Measurements from ENCODE around the gene OGG1.

The OGG1 gene

DNA sequence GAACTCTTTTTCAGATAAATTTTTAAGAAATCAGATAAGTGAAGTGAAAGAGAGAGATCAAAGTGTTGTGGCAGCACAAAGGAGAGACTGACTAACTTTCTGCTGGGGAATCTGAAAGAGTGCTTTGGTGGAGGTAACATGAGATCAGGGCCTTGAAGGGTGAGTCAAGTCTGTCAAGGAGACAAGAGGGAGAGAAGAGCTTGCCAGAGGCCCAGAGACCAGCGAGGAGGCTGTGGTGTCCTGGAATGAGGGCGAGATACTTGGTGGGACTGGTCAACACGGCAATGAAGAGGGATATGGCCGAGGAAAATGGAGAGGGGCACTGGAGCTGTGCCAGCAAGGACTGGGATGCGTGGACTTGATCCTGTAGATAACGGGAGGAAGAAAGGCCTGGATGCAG lies 38.0 kb downstream of the OGG1 start:
- Histone ChIP-seq H3K9ac (ENCODE audit: low read length) (no peak overlapping the region), H3K27me3 (replicated peaks; ENCODE audit: control insufficient read depth, insufficient read depth, low read length) (no peaks in the 10 kb centered on the region), H3K4me3 (ENCODE audit: low read length) (no peak overlapping the region), H3K4me1 (ENCODE audit: control insufficient read depth, insufficient read depth, low read length) (peaks cover 18% of the 10 kb centered on the region), H3K36me3 (ENCODE audit: control insufficient read depth, insufficient read depth, low read length, severe bottlenecking) (peaks cover 38% of the 10 kb centered on the region), H3K9me3 (ENCODE audit: control insufficient read depth, low read length) (no peaks in the 10 kb centered on the region)
- DNase-seq (ENCODE audit: low read depth) = no peak

DNA sequence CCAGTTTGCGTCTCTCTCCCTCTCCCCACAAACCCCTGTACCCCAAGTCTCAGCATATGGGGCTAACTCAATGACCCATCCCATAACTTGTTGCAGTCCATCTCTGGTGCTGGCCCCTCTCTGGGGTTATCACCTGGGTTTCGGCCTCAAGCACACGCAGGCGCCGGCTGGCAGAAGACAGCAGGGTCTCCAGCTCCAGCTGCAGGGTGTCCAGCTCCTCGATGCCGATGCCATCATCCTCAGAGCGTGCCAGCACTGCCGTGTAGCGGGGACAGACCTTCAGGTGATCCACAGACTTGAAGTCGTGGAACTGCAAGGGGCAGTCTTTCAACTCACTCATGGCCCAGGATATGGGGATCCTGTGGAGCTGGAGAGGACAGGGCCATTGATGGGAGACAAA lies 41.4 kb downstream of the OGG1 start:
- DNase-seq (ENCODE audit: low read depth) = no peak
- Histone ChIP-seq H3K9ac (ENCODE audit: low read length) (peak overlapping the region; percentile 99), H3K36me3 (ENCODE audit: control insufficient read depth, insufficient read depth, low read length, severe bottlenecking) (peaks cover 32% of the 10 kb centered on the region), H3K9me3 (ENCODE audit: control insufficient read depth, low read length) (no peaks in the 10 kb centered on the region), H3K27me3 (replicated peaks; ENCODE audit: control insufficient read depth, insufficient read depth, low read length) (no peaks in the 10 kb centered on the region), H3K4me1 (ENCODE audit: control insufficient read depth, insufficient read depth, low read length) (peaks cover 14% of the 10 kb centered on the region), H3K4me3 (ENCODE audit: low read length) (no peak overlapping the region)

DNA sequence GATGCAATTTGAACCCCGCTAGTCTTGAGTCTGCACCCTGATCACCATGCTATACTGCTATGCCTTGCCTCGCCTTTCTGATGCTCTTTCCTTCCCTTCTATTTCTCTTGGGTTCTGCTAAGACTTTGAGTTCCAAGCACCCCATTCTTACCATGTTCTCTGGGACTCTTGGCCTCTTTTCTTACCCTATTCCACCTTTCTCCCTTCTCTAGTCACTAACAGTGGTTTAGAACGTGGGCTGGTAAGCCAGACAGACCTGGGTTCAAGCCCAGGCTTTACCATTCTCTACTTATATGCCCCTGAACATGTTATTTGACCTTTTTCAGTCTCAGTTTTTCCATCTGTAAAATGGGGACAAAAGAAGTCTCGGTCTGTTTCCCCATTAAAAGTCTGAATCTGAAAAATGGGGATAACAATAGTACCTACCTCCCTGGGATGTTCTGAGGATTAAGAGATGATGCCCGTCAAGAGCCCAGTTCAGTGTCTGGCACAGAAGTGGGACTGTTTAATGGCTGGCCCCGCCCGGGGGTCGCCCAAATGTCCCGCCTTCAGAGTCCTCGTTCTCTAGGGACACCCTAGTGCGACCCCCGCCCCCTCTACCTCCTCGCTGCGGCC lies 42.1 kb downstream of the OGG1 start:
- Histone ChIP-seq H3K4me1 (ENCODE audit: control insufficient read depth, insufficient read depth, low read length) (peaks cover 14% of the 10 kb centered on the region), H3K27me3 (replicated peaks; ENCODE audit: control insufficient read depth, insufficient read depth, low read length) (no peaks in the 10 kb centered on the region), H3K9ac (ENCODE audit: low read length) (peak overlapping the region; percentile 99), H3K9me3 (ENCODE audit: control insufficient read depth, low read length) (no peaks in the 10 kb centered on the region), H3K4me3 (ENCODE audit: low read length) (peak overlapping the region; percentile 96), H3K36me3 (ENCODE audit: control insufficient read depth, insufficient read depth, low read length, severe bottlenecking) (peaks cover 25% of the 10 kb centered on the region)
- DNase-seq (ENCODE audit: low read depth) = no peak

DNA sequence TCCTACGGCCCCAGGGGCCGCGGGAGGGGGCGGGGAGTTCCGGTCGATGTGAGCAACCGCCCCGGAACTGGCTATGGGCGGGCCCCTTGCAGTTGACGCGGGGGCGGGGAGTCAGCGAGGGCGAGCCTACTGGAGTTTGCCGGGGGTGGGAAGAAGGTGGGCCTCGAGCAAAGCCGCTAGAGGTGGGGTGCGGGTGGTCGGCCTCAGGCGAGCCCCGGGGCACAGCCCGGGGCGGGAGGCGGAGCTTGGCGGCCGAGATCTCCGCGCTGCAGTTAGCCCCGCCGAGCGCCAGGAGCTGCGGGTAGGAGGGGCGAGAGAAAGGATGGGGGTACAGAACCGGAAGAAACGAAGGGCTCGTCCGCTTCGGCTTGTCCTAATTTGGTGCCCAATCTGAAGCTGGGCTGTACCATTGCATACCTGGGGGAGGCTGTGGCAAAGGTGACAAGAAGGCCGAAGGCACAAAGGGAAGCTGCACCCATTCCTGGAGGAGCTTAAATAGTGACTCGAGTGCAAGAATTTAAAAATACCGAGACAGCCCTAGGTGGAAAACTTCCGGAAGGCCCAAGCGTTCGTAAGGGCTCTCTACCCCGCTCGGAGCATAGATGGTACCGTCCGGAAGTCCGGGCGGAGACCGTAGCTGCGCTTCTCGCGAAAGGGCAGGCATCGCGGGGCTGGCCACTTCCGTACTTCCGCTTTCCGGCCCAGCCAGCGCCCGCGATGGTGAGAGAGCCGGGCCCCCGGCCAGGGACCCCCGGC lies 42.8 kb downstream of the OGG1 start, which contains the start of the genes ARPC4 and TADA3:
Gene ARPC4 (plus strand): TSS at position 678 of the 756 bp plus-strand sequence. CDS start 40 bp downstream, at position 718.
Gene TADA3 (minus strand): TSS at position 69 of the 756 bp plus-strand sequence. CDS start 1,007 bp downstream, outside the sequence.
- peak; percentile 97 for DNase-seq (ENCODE audit: low read depth)
- no peaks in the 10 kb centered on the region for H3K9me3 ChIP-seq (ENCODE audit: control insufficient read depth, low read length)
- H3K27me3 ChIP-seq (replicated peaks; ENCODE audit: control insufficient read depth, insufficient read depth, low read length) = no peaks in the 10 kb centered on the region
- H3K36me3 ChIP-seq (ENCODE audit: control insufficient read depth, insufficient read depth, low read length, severe bottlenecking) = peaks cover 28% of the 10 kb centered on the region
- peak within 1 kb of the TSS; percentile 96 for H3K4me3 ChIP-seq (ENCODE audit: low read length)
- peak within 1 kb of the TSS; percentile 99 for H3K9ac ChIP-seq (ENCODE audit: low read length)
- peaks cover 14% of the 10 kb centered on the region for H3K4me1 ChIP-seq (ENCODE audit: control insufficient read depth, insufficient read depth, low read length)

DNA sequence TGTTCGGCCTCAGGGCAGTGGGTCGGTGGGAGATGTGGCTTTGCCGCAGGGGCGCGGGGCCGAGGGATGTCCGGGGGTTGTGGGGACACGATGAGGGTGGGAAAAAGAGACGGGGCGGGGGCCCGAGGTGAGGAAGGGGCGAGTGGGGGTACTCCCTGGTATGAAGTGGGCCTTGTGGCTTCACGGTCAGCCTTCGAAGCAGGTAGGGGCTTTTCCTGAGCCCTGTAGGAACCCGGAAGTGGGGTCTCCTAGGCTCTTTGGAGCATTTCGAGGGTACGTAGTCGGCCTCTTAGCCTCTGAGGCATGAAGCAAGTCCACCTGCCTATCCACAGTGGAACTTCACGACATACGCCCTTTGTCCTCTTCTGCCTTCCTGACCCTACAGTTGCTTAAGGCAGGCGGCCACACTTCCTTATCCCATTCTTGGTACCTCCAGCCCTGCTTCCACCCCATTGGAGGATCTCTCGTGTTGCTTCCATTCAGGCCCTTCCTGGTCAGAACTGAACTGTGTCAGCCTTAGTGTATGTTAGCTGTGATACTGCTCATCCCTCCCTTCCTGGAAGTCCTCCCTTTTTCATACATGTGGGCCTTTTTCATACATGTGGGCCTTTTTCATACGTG lies 43.5 kb downstream of the OGG1 start:
- peaks cover 14% of the 10 kb centered on the region for H3K4me1 ChIP-seq (ENCODE audit: control insufficient read depth, insufficient read depth, low read length)
- H3K4me3 ChIP-seq (ENCODE audit: low read length) = peak overlapping the region; percentile 96
- DNase-seq (ENCODE audit: low read depth) = peak; percentile 73
- H3K9me3 ChIP-seq (ENCODE audit: control insufficient read depth, low read length) = no peaks in the 10 kb centered on the region
- no peaks in the 10 kb centered on the region for H3K27me3 ChIP-seq (replicated peaks; ENCODE audit: control insufficient read depth, insufficient read depth, low read length)
- peaks cover 31% of the 10 kb centered on the region for H3K36me3 ChIP-seq (ENCODE audit: control insufficient read depth, insufficient read depth, low read length, severe bottlenecking)
- H3K9ac ChIP-seq (ENCODE audit: low read length) = peak overlapping the region; percentile 99

DNA sequence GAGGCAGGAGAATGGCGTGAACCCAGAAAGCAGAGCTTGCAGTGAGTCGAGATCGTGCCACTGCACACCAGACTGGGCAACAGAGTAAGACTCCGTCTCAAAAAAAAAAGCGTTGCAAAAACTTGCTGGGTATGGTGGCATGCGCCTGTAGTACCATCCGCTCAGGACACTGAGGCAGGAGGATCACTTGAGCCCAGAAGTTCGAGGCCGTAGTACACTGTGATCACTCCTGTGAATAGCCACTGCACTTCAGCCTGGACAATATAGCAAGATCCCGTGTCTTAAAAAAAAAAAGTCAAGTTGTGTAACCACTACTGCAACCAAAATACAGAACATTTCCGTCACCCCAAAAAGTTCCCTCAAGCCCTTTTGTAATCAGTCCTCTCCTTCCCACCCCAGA lies 44.6 kb downstream of the OGG1 start:
- no peaks in the 10 kb centered on the region for H3K9me3 ChIP-seq (ENCODE audit: control insufficient read depth, low read length)
- no peak overlapping the region for H3K9ac ChIP-seq (ENCODE audit: low read length)
- H3K4me3 ChIP-seq (ENCODE audit: low read length) = peak overlapping the region; percentile 96
- peaks cover 37% of the 10 kb centered on the region for H3K36me3 ChIP-seq (ENCODE audit: control insufficient read depth, insufficient read depth, low read length, severe bottlenecking)
- H3K4me1 ChIP-seq (ENCODE audit: control insufficient read depth, insufficient read depth, low read length) = peaks cover 14% of the 10 kb centered on the region
- no peak for DNase-seq (ENCODE audit: low read depth)
- H3K27me3 ChIP-seq (replicated peaks; ENCODE audit: control insufficient read depth, insufficient read depth, low read length) = no peaks in the 10 kb centered on the region

DNA sequence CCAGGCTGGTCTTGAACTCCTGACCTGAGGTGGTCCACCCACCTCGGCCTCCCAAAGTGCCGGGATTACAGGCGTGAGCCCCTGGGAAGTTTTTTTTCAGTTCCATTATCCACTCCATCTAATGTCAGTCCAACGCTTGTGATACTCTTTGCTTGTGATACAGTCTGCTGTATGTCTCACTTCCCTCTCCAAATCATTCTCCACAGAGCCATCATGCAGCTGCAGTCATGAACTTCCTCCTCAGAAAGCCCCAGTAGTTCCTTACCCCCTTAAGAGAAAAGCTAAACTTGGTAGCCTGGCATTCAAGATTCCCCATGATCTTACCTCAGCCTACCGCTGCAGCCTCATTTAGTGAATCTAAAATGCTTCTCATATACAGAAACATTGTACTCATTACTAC lies 45.5 kb downstream of the OGG1 start:
- no peaks in the 10 kb centered on the region for H3K9me3 ChIP-seq (ENCODE audit: control insufficient read depth, low read length)
- H3K36me3 ChIP-seq (ENCODE audit: control insufficient read depth, insufficient read depth, low read length, severe bottlenecking) = peaks cover 37% of the 10 kb centered on the region
- no peak overlapping the region for H3K9ac ChIP-seq (ENCODE audit: low read length)
- no peak for DNase-seq (ENCODE audit: low read depth)
- no peaks in the 10 kb centered on the region for H3K27me3 ChIP-seq (replicated peaks; ENCODE audit: control insufficient read depth, insufficient read depth, low read length)
- H3K4me3 ChIP-seq (ENCODE audit: low read length) = no peak overlapping the region
- peaks cover 14% of the 10 kb centered on the region for H3K4me1 ChIP-seq (ENCODE audit: control insufficient read depth, insufficient read depth, low read length)

DNA sequence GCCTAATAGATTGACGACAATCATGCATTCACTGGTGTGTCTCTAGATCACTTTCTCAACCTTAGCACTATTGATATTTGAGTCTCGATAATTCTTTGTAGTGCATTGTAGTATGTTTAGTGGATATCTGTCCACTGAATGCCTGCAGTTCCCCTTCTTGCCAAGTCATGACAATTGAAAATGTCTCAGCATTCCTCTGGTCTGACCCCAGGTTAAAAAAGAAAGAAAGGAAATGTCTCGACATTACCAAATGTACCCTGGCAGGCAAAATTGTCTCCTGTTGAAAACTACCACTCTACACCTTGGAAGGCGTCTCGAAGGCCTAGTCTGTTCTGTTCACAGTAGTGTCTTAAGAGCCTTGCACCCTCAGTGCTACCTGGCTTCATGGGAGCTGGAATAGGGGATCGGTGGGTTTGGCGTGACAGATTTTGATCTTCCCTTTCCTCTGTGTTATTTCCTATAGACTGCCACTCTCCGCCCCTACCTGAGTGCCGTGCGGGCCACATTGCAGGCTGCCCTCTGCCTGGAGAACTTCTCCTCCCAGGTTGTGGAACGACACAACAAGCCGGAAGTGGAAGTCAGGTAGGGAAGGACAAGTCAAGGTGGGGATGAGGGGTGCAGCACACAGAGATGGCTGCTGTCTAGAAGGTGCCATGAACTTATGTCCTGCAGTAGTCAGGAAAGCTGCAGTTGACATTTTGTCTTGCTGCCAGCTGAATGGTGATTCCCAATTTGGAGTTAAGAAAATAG lies 47.6 kb downstream of the OGG1 start:
- Histone ChIP-seq H3K27me3 (replicated peaks; ENCODE audit: control insufficient read depth, insufficient read depth, low read length) (no peaks in the 10 kb centered on the region), H3K4me3 (ENCODE audit: low read length) (no peak overlapping the region), H3K9me3 (ENCODE audit: control insufficient read depth, low read length) (no peaks in the 10 kb centered on the region), H3K36me3 (ENCODE audit: control insufficient read depth, insufficient read depth, low read length, severe bottlenecking) (peaks cover 55% of the 10 kb centered on the region), H3K4me1 (ENCODE audit: control insufficient read depth, insufficient read depth, low read length) (peaks cover 6% of the 10 kb centered on the region), H3K9ac (ENCODE audit: low read length) (no peak overlapping the region)
- DNase-seq (ENCODE audit: low read depth) = no peak

DNA sequence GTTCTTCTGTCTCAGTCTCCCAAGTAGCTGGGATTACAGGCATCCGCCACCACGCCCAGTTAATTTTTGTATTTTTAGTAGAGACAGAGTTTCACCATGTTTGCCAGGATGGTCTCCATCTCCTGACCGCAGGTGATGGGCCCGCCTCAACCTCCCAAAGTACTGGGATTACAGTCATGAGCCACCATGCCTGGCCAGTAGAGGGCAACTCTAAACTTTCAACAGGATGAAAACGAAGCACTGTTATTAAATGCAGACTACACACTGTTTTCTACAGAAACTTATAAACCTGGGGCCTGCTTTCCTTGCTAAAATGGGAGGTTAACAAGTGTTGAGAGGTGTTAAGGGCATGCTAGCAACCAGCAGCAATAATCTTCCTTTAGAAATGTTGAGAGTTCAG lies 50.8 kb downstream of the OGG1 start:
- H3K27me3 ChIP-seq (replicated peaks; ENCODE audit: control insufficient read depth, insufficient read depth, low read length) = no peaks in the 10 kb centered on the region
- H3K4me3 ChIP-seq (ENCODE audit: low read length) = no peak overlapping the region
- no peak overlapping the region for H3K9ac ChIP-seq (ENCODE audit: low read length)
- peaks cover 81% of the 10 kb centered on the region for H3K36me3 ChIP-seq (ENCODE audit: control insufficient read depth, insufficient read depth, low read length, severe bottlenecking)
- no peaks in the 10 kb centered on the region for H3K9me3 ChIP-seq (ENCODE audit: control insufficient read depth, low read length)
- DNase-seq (ENCODE audit: low read depth) = no peak
- no peaks in the 10 kb centered on the region for H3K4me1 ChIP-seq (ENCODE audit: control insufficient read depth, insufficient read depth, low read length)

DNA sequence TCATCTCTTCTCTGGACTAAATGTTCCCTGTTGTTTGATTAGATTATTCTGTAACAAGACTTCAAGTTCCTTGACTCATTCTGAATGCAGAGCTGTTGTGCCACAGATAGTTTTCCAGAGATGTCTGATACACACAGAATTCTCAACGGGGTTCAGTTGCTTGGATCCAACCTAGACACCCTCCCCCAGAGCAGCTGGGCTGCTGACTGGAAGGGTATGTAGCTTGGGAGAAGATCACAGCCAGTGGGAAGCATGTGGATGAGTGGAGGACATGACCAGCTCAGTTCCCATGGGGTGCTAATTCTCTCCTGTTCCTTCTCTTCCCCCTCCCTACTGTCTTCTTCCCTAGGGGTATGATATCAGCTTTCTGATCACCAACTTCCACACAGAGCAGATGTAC lies 53.7 kb downstream of the OGG1 start:
- H3K4me3 ChIP-seq (ENCODE audit: low read length) = no peak overlapping the region
- peaks cover 86% of the 10 kb centered on the region for H3K36me3 ChIP-seq (ENCODE audit: control insufficient read depth, insufficient read depth, low read length, severe bottlenecking)
- no peaks in the 10 kb centered on the region for H3K27me3 ChIP-seq (replicated peaks; ENCODE audit: control insufficient read depth, insufficient read depth, low read length)
- H3K9ac ChIP-seq (ENCODE audit: low read length) = peak overlapping the region; percentile 10
- H3K4me1 ChIP-seq (ENCODE audit: control insufficient read depth, insufficient read depth, low read length) = no peaks in the 10 kb centered on the region
- no peak for DNase-seq (ENCODE audit: low read depth)
- no peaks in the 10 kb centered on the region for H3K9me3 ChIP-seq (ENCODE audit: control insufficient read depth, low read length)

DNA sequence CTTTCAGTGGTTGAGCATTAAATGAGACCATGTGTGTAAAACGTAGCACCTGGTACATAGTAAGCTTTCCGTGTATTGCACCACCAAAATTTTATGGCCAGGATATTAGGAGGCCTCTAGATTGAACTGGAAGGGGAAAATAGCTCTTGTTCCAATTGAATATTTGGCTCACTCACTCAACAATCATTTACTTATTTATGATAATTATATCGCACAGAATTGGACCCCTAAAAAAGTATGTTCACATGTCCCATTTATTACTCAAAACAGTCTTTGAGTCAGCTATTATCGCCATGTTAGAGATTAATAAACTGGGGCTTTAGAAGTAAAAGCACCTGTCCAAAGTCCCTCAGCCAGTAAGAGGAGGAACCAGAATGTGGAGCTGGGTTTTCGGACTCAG lies 55.2 kb downstream of the OGG1 start:
- Histone ChIP-seq H3K36me3 (ENCODE audit: control insufficient read depth, insufficient read depth, low read length, severe bottlenecking) (peaks cover 71% of the 10 kb centered on the region), H3K4me3 (ENCODE audit: low read length) (no peak overlapping the region), H3K4me1 (ENCODE audit: control insufficient read depth, insufficient read depth, low read length) (peaks cover 7% of the 10 kb centered on the region), H3K9me3 (ENCODE audit: control insufficient read depth, low read length) (no peaks in the 10 kb centered on the region), H3K27me3 (replicated peaks; ENCODE audit: control insufficient read depth, insufficient read depth, low read length) (no peaks in the 10 kb centered on the region), H3K9ac (ENCODE audit: low read length) (no peak overlapping the region)
- DNase-seq (ENCODE audit: low read depth) = no peak

All from adipocyte (in vitro differentiated cells).